ENCODE measurements around the gene ELMO1.

GRCh38 chr7:37109843-37110242, 338.8 kb downstream of the ELMO1 start:
- TF ChIP-seq POLR2A (IDR thresholded peaks at IDR 0.05; ENCODE audit: low read depth, low read length) = no peak
- no peak for TF ChIP-seq POLR2AphosphoS5 (IDR thresholded peaks at IDR 0.05; ENCODE audit: low read depth, low read length)

All from GM12892 (cell line).